Measurements from ENCODE around the gene TRIM10.

- TF ChIP-seq CTCF (IDR thresholded peaks at IDR 0.05) (no peak), POLR2A (IDR thresholded peaks at IDR 0.05) (no peak)
These were observed 17.8 kb upstream of the TRIM10 start for GRCh38 chr6:30178837-30179236.
